H1 (cell line): ENCODE results near the gene GPRC6A. TPM values are rescaled to one million over a fixed set of nuclear protein-coding genes. Genes with fewer than 3 reads are reported as not detected.
"Not testable (repeated sequence)": the region's sequence is repeated elsewhere in the genome, so short reads cannot be mapped to it uniquely, and the experiment has no call there.

Source experiments
- CTCF ChIA-PET: fragments of 300-600 bp; sonication (Branson Sonifier 250); formaldehyde crosslinking; loops from one replicate; lab custom pipeline; 2021; ENCODE audit not compliant: partially characterized antibody; lab: Charles Lee
- POLR2A ChIA-PET: fragments of 300-600 bp; sonication (Branson Sonifier 250); formaldehyde crosslinking; loops from one replicate; lab custom pipeline; 2021; ENCODE audit warnings: inconsistent platforms; ENCODE audit not compliant: partially characterized antibody; lab: Charles Lee
- DNase-seq, 2 experiments: peaks; one replicate each; pipeline versions ENCODE4 v3.0.0 to v3.0.0-alpha.2; 2010 to 2022; ENCODE audit warnings: low spot score in 2 of 2, low read depth in 1 of 2, mixed read lengths in 1 of 2
- FAIRE-seq: peaks from 2 replicates; lab custom pipeline; 2011; peaks lifted over from hg19 to GRCh38; lab: Jason Lieb, UNC
- H2AFZ ChIP-seq: 2 replicates; pipeline ENCODE4 v1.8.1; 2012; ENCODE audit warnings: low read length, inconsistent platforms
- H2AK5ac ChIP-seq: 2 replicates; pipeline ENCODE4 v1.6.1; 2013; ENCODE audit warnings: low read depth, low read length
- H2BK120ac ChIP-seq: replicated peaks from 2 replicates; pipeline ENCODE3; 2013; ENCODE audit warnings: low read depth, low read length, inconsistent platforms
- H2BK12ac ChIP-seq: 2 replicates; pipeline ENCODE4 v1.6.1; 2013; ENCODE audit warnings: low read depth, low read length
- H2BK15ac ChIP-seq: 2 replicates; pipeline ENCODE4 v1.6.1; 2013; ENCODE audit warnings: low read length
- H2BK20ac ChIP-seq: 2 replicates; pipeline ENCODE4 v1.6.1; 2013; ENCODE audit warnings: low read length
- H2BK5ac ChIP-seq: 2 replicates; pipeline ENCODE4 v1.6.1; 2013; ENCODE audit warnings: low read depth, low read length
- H3K14ac ChIP-seq: 2 replicates; pipeline ENCODE4 v1.6.1; 2013; ENCODE audit warnings: inconsistent platforms; ENCODE audit not compliant: insufficient read length
- H3K18ac ChIP-seq: 2 replicates; pipeline ENCODE4 v1.6.1; 2013; ENCODE audit warnings: low read length; ENCODE audit errors: extremely low read depth
- H3K23ac ChIP-seq: 2 replicates; pipeline ENCODE4 v1.6.1; 2013; ENCODE audit warnings: inconsistent platforms; ENCODE audit not compliant: insufficient read length
- H3K23me2 ChIP-seq: 2 replicates; pipeline ENCODE4 v1.6.1; 2013; ENCODE audit warnings: low read depth, low read length
- H3K27ac ChIP-seq: 2 replicates; pipeline ENCODE4 v1.6.1; 2011; ENCODE audit warnings: low read depth, low read length, inconsistent platforms
- H3K27me3 ChIP-seq, 4 experiments: replicated peaks in 1 of 4; 1 replicate in 1 of 4; 2 replicates in 3 of 4; pipeline versions ENCODE4 v1.6.1 to v1.8.1; 2011 to 2013; ENCODE audit warnings: low read length in 3 of 4, mild to moderate bottlenecking in 3 of 4, inconsistent platforms in 2 of 4, mixed read lengths in 2 of 4, moderate library complexity in 1 of 4; ENCODE audit not compliant: control insufficient read depth in 3 of 4, insufficient read depth in 3 of 4; ENCODE audit errors: extremely low read depth in 1 of 4
- H3K36me3 ChIP-seq, 4 experiments: 2 replicates each; pipeline versions ENCODE4 v1.6.1 to v1.8.1; 2011 to 2013; ENCODE audit warnings: mild to moderate bottlenecking in 4 of 4, low read length in 3 of 4, moderate library complexity in 2 of 4, control low read depth in 1 of 4, inconsistent platforms in 1 of 4; ENCODE audit not compliant: insufficient read depth in 4 of 4, control insufficient read depth in 2 of 4
- H3K4ac ChIP-seq: replicated peaks from 2 replicates; pipeline ENCODE3; 2013; ENCODE audit warnings: low read length, low read depth, mixed read lengths, inconsistent platforms; ENCODE audit not compliant: insufficient read length
- H3K4me1 ChIP-seq, 4 experiments: replicated peaks in 1 of 4; 1 replicate in 1 of 4; 2 replicates in 3 of 4; pipeline versions ENCODE4 v1.6.1 to v1.8.1; 2011 to 2013; ENCODE audit warnings: low read length in 3 of 4, inconsistent platforms in 2 of 4, mixed read lengths in 1 of 4; ENCODE audit not compliant: insufficient read depth in 4 of 4, control insufficient read depth in 3 of 4
- H3K4me2 ChIP-seq, 2 experiments: 2 replicates each; pipeline versions ENCODE4 v1.6.1 to v1.8.1; 2011 to 2013; ENCODE audit warnings: low read depth in 2 of 2, low read length in 2 of 2, control low read depth in 1 of 2, inconsistent platforms in 1 of 2, mild to moderate bottlenecking in 1 of 2; ENCODE audit not compliant: insufficient read depth in 1 of 2
- H3K4me3 ChIP-seq, 4 experiments: fragments of 200-600, 300-600 bp in 1 of 4; sonication (generic), shearing (Covaris generic), sonication (Bioruptor Twin) in 1 of 4; 2 replicates each; pipeline versions ENCODE4 v1.5.1 to v1.8.1; 2011 to 2016; ENCODE audit warnings: low read length in 4 of 4, low read depth in 3 of 4, control low read depth in 2 of 4, inconsistent platforms in 2 of 4, mild to moderate bottlenecking in 2 of 4, mixed read lengths in 1 of 4, moderate library complexity in 1 of 4; ENCODE audit not compliant: insufficient read depth in 2 of 4; ENCODE audit errors: extremely low read depth in 1 of 4
- H3K56ac ChIP-seq: replicated peaks from 2 replicates; pipeline ENCODE3; 2013; ENCODE audit warnings: low read depth, mild to moderate bottlenecking, mixed read lengths, low read length, inconsistent platforms; ENCODE audit not compliant: insufficient read length
- H3K79me1 ChIP-seq: 2 replicates; pipeline ENCODE4 v1.6.1; 2013; ENCODE audit warnings: low read depth, low read length, control low read depth
- H3K79me2 ChIP-seq, 2 experiments: 2 replicates each; pipeline versions ENCODE4 v1.6.1 to v1.8.1; 2012 to 2013; ENCODE audit warnings: low read length in 2 of 2, mild to moderate bottlenecking in 2 of 2, inconsistent platforms in 1 of 2; ENCODE audit not compliant: insufficient read depth in 2 of 2, control insufficient read depth in 1 of 2
- H3K9ac ChIP-seq, 4 experiments: replicated peaks in 1 of 4; 1 replicate in 1 of 4; 2 replicates in 3 of 4; pipeline versions ENCODE4 v1.6.1 to v1.8.1; 2011 to 2013; ENCODE audit warnings: low read depth in 3 of 4, low read length in 3 of 4, control low read depth in 2 of 4, mild to moderate bottlenecking in 2 of 4, moderate library complexity in 2 of 4, inconsistent platforms in 1 of 4; ENCODE audit errors: extremely low read depth in 1 of 4
- H3K9me3 ChIP-seq, 2 experiments: 2 replicates each; pipeline versions ENCODE4 v1.6.1 to v1.8.1; 2012 to 2013; ENCODE audit warnings: mild to moderate bottlenecking in 2 of 2, moderate library complexity in 2 of 2, control low read depth in 1 of 2, inconsistent platforms in 1 of 2, low read depth in 1 of 2, low read length in 1 of 2, mixed read lengths in 1 of 2; ENCODE audit not compliant: insufficient read depth in 2 of 2
- H4K20me1 ChIP-seq, 2 experiments: replicated peaks in 1 of 2; 2 replicates each; pipeline versions ENCODE3 to v1.8.1; 2011 to 2013; ENCODE audit warnings: inconsistent platforms in 2 of 2, low read length in 2 of 2, mild to moderate bottlenecking in 1 of 2; ENCODE audit not compliant: insufficient read depth in 2 of 2, control insufficient read depth in 1 of 2
- H4K5ac ChIP-seq: 2 replicates; pipeline ENCODE4 v1.6.1; 2013; ENCODE audit warnings: low read length, low read depth, mixed read lengths, inconsistent platforms; ENCODE audit not compliant: insufficient read length
- H4K8ac ChIP-seq: 2 replicates; pipeline ENCODE4 v1.8.0; 2013; ENCODE audit warnings: mild to moderate bottlenecking, moderate library complexity, low read length, inconsistent platforms; ENCODE audit not compliant: insufficient read depth; ENCODE audit errors: extremely low read depth
- H4K91ac ChIP-seq: replicated peaks from 2 replicates; pipeline ENCODE3; 2013; ENCODE audit warnings: low read length, mixed read lengths, inconsistent platforms; ENCODE audit not compliant: insufficient read length
- HDAC6 ChIP-seq: IDR thresholded peaks from one replicate; pipeline ENCODE4 v1.7.1; 2012; ENCODE audit warnings: low read depth, mild to moderate bottlenecking, inconsistent platforms, low read length, moderate library complexity
- KDM1A ChIP-seq: fragments of 200-600, 300-600 bp; sonication (generic); IDR thresholded peaks from 2 replicates; pipeline ENCODE4 v1.7.1; 2016; ENCODE audit warnings: mild to moderate bottlenecking, low read length, borderline replicate concordance
- WGBS, 2 experiments: shearing (Covaris generic) in 1 of 2; methylation state at CpG; one replicate each; pipeline versions ENCODE4 v1.1.6 to v1.1.7; 2013 to 2015; ENCODE audit warnings: low lambda C conversion rate in 2 of 2, mixed read lengths in 2 of 2, inconsistent platforms in 1 of 2, low coverage in 1 of 2, missing lambda C conversion rate in 1 of 2; ENCODE audit not compliant: insufficient replicate concordance in 2 of 2, insufficient coverage in 1 of 2, insufficient read length in 1 of 2; ENCODE audit errors: extremely low coverage in 1 of 2, missing lambda C conversion rate in 1 of 2; 5-methylcytosine and 5-hydroxymethylcytosine counted together
- polyA plus RNA-seq, 7 experiments: library from polyadenylated mRNA; depleted of rRNA in 3 of 7; stranded (reverse) in 5 of 7; unstranded in 2 of 7; fragments of >200 nt in 5 of 7; fragments of 200-250 nt in 2 of 7; gene quantifications; 1 replicate in 5 of 7; 2 replicates in 1 of 7; 4 replicates in 1 of 7; pipeline versions ENCODE4 v1.2.1 to v1.2.3, GENCODE V29; 2011 to 2013; ENCODE audit warnings: missing spikeins in 2 of 7, mixed read lengths in 2 of 7
- total RNA-seq: library from RNA; stranded (reverse); fragmentation: NEBNext Ultra II Directional; extraction: Animal tissue kit (Norgen Biotek cat#: 25700); gene quantifications from 2 replicates; pipeline ENCODE4 v1.2.1, GENCODE V29; 2021
- TF ChIP-seq, protein P1 (sequence below): IDR thresholded peaks from 2 replicates; pipeline ENCODE4 v1.6.1; 2012; ENCODE audit warnings: low read length, inconsistent platforms

The GPRC6A gene
- total and polyA plus RNA-seq, 2 of the 8 experiments (the other 6 are each of a cell fraction or from before 2014, with no cell fraction given) = 0.09 to 0.22 TPM

DNA sequence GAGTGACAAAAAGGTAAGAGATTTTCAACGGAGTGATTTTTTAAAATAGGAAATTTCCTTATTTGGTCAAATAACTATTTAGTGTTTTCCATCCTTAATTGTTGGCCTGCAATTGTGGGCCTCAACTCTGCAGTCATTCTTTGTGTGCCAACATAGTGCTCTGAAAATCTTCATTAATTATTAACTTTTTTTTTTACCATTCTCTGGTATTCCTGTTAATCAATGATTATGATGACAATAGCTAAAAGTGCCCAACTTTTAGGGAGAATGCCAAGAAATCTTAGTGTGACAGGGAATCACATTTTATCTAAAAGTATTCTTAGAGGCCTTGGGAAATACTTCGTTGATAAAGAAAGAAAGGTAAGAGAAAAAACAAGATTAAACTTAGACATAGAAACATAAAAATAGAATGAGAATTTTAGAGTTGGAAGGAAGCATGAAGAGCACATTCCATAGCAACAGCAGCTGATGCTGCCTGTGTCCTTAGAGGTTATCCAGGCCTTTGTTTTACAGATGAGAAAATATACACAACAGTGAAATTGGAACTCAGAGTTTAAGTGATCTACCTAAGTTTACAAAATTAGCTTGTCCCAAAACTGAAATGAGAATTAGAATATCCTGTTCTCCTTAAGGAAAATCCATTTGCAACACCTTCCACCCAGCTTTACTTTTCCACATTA lies 1.2 kb downstream of the GPRC6A start (continued):
- TF ChIP-seq, protein P1, sequence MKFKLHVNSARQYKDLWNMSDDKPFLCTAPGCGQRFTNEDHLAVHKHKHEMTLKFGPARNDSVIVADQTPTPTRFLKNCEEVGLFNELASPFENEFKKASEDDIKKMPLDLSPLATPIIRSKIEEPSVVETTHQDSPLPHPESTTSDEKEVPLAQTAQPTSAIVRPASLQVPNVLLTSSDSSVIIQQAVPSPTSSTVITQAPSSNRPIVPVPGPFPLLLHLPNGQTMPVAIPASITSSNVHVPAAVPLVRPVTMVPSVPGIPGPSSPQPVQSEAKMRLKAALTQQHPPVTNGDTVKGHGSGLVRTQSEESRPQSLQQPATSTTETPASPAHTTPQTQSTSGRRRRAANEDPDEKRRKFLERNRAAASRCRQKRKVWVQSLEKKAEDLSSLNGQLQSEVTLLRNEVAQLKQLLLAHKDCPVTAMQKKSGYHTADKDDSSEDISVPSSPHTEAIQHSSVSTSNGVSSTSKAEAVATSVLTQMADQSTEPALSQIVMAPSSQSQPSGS = no peak
- no peak for TF ChIP-seq HDAC6
- no peak for TF ChIP-seq KDM1A

DNA sequence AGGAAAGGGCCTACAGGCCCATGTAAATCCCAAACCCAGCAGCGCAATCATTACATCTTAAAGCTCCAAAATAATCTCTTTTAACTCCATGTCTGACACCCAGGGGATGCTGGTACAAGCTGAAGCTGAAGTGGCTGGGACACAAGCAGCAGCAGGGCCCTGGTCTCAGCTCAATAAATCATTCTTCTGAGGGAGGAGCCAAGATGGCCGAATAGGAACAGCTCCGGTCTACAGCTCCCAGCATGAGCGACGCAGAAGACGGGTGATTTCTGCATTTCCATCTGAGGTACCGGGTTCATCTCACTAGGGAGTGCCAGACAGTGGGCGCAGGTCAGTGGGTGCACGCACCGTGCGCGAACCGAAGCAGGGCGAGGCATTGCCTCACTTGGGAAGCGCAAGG lies 12.5 kb downstream of the GPRC6A start:
- H2BK12ac ChIP-seq, H3K23me2 ChIP-seq, H3K4me3 ChIP-seq, H4K8ac ChIP-seq, H3K9me3 ChIP-seq, H3K79me2 ChIP-seq, H2BK120ac ChIP-seq, H2BK5ac ChIP-seq, H4K20me1 ChIP-seq, H3K23ac ChIP-seq, H3K4me1 ChIP-seq, CTCF ChIA-PET, H3K4me2 ChIP-seq, FAIRE-seq, H3K27ac ChIP-seq, H2AFZ ChIP-seq, H2BK20ac ChIP-seq, H3K36me3 ChIP-seq, H2AK5ac ChIP-seq, H4K5ac ChIP-seq, H3K14ac ChIP-seq, H3K9ac ChIP-seq, H2BK15ac ChIP-seq, DNase-seq, H3K56ac ChIP-seq, H3K79me1 ChIP-seq, H3K4ac ChIP-seq, H3K27me3 ChIP-seq, POLR2A ChIA-PET, H3K18ac ChIP-seq, H4K91ac ChIP-seq: not testable (repeated sequence)
- 89% methylated on average over 11 of the region's 15 CpGs; no CpG with 5 or more reads in 1 of the 2 experiments for WGBS, 2 experiments
